ENCODE measurements around the gene TRAPPC13.

TRAPPC13 gene

GRCh38 chr5:65630981-65631380, 6.2 kb downstream of the TRAPPC13 start:
- Histone ChIP-seq H3K27me3 (no peaks in the 10 kb centered on the region), H3K4me3 (ENCODE audit: low read depth in 1 of 2, low read length in 1 of 2) (no peak overlapping the region), H3K4me1 (ENCODE audit: control insufficient read depth in 1 of 2, insufficient read depth in 1 of 2, low read depth in 1 of 2, low read length in 1 of 2) (peaks cover 1 to 3% of the 10 kb centered on the region in 2 experiments), H3K27ac (no peak overlapping the region), H3K9me3 (no peaks in the 10 kb centered on the region), H3K36me3 (peaks cover 19% of the 10 kb centered on the region)
- TF ChIP-seq CTCF (IDR thresholded peaks at IDR 0.05) = no peak

DNA sequence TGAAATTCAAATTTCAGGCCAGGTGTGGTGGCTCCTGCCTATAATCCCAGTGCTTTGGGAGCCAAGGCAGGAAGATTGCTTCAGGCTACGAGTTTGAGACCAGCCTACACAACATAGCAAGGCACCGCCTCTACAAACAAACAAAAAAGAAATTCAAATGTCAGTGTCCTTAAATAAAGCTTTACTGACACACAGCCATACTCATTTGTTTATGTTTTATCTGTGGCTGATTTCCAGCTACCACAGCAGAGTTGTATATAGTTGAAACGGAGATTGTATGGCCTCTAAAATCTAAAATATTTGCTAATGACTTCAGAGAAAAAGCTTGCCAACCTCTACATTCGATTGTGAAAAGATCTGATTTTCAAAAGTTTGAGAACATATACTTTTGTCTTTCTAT, 15.4 kb downstream of the TRAPPC13 start:
- no peak overlapping the region for H3K27ac ChIP-seq
- TF ChIP-seq CTCF (IDR thresholded peaks at IDR 0.05) = no peak
- no peaks in the 10 kb centered on the region for H3K4me1 ChIP-seq (ENCODE audit: control insufficient read depth in 1 of 2, insufficient read depth in 1 of 2, low read depth in 1 of 2, low read length in 1 of 2)
- H3K9me3 ChIP-seq = no peaks in the 10 kb centered on the region
- H3K27me3 ChIP-seq = no peaks in the 10 kb centered on the region
- H3K4me3 ChIP-seq (ENCODE audit: low read depth in 1 of 2, low read length in 1 of 2) = no peak overlapping the region
- peaks cover 36% of the 10 kb centered on the region for H3K36me3 ChIP-seq

DNA sequence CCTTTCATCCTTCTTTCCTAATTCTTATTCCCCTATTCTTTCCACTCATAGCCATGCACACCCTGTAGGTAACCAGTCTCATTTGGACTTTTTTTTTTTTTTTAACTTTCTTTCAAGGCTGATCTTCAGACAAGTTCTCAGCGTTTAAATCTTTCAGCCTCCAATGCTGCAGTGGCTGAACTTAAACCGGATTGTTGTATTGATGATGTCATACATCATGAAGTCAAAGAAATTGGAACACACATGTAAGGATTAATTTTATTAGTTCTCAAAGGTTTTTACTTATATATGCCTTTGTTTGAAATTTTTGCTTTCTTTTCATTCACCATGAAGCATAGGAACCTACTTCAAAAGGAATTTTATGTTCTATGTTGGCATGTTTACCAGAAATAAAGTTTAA, 22.1 kb downstream of the TRAPPC13 start:
- no peak overlapping the region for H3K4me3 ChIP-seq (ENCODE audit: low read depth in 1 of 2, low read length in 1 of 2)
- H3K36me3 ChIP-seq = peaks cover 12% of the 10 kb centered on the region
- H3K9me3 ChIP-seq = no peaks in the 10 kb centered on the region
- TF ChIP-seq CTCF (IDR thresholded peaks at IDR 0.05) = no peak
- H3K27ac ChIP-seq = no peak overlapping the region
- H3K4me1 ChIP-seq (ENCODE audit: control insufficient read depth in 1 of 2, insufficient read depth in 1 of 2, low read depth in 1 of 2, low read length in 1 of 2) = no peaks in the 10 kb centered on the region
- no peaks in the 10 kb centered on the region for H3K27me3 ChIP-seq

GRCh38 chr5:65647941-65648340, 23.1 kb downstream of the TRAPPC13 start:
- Histone ChIP-seq H3K4me1 (ENCODE audit: control insufficient read depth in 1 of 2, insufficient read depth in 1 of 2, low read depth in 1 of 2, low read length in 1 of 2) (no peaks in the 10 kb centered on the region), H3K9me3 (no peaks in the 10 kb centered on the region), H3K36me3 (peaks cover 17% of the 10 kb centered on the region), H3K4me3 (ENCODE audit: low read depth in 1 of 2, low read length in 1 of 2) (no peak overlapping the region), H3K27me3 (no peaks in the 10 kb centered on the region), H3K27ac (no peak overlapping the region)
- TF ChIP-seq CTCF (IDR thresholded peaks at IDR 0.05) = no peak

- Histone ChIP-seq H3K4me1 (ENCODE audit: control insufficient read depth in 1 of 2, insufficient read depth in 1 of 2, low read depth in 1 of 2, low read length in 1 of 2) (no peaks in the 10 kb centered on the region), H3K36me3 (peaks cover 17% of the 10 kb centered on the region), H3K4me3 (ENCODE audit: low read depth in 1 of 2, low read length in 1 of 2) (no peak overlapping the region), H3K9me3 (no peaks in the 10 kb centered on the region), H3K27ac (no peak overlapping the region), H3K27me3 (no peaks in the 10 kb centered on the region)
- TF ChIP-seq CTCF (IDR thresholded peaks at IDR 0.05) = no peak
These were observed 26.3 kb downstream of the TRAPPC13 start for GRCh38 chr5:65651144-65651543.

DNA sequence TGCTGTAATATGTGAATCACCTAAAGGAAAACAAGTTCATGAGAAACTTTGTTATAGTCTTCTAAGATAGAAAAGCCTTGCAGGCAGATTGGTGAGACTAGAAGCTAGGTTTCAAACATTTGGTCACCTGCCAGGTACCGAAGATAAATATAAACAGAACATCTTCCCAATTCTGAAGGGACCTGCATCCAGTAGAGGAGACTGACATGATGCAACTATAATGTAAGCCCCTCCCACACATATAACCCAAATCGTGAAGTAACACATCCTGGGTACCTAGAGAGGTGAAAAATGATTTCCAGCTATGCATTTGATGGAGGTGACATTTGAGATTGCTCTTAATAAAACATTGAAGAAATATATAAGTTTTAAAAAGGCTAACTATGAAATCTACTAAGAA, 29.9 kb downstream of the TRAPPC13 start:
- H3K4me3 ChIP-seq (ENCODE audit: low read depth in 1 of 2, low read length in 1 of 2) = no peak overlapping the region
- H3K27me3 ChIP-seq = no peaks in the 10 kb centered on the region
- H3K27ac ChIP-seq = no peak overlapping the region
- TF ChIP-seq CTCF (IDR thresholded peaks at IDR 0.05) = no peak
- H3K9me3 ChIP-seq = no peaks in the 10 kb centered on the region
- H3K36me3 ChIP-seq = peaks cover 17% of the 10 kb centered on the region
- H3K4me1 ChIP-seq (ENCODE audit: control insufficient read depth in 1 of 2, insufficient read depth in 1 of 2, low read depth in 1 of 2, low read length in 1 of 2) = no peaks in the 10 kb centered on the region
